Cardiac fibroblast (primary cell): ENCODE results near the gene DSCAML1.

Experiments
- DNase-seq, 2 donors: peaks; one replicate each; pipeline versions ENCODE4 v3.0.0 to v3.0.0-alpha.2; 2010; ENCODE audit warnings: low read depth in 2 of 2
- H3K4me3 ChIP-seq, 2 donors: replicated peaks in 1 of 2; 1 replicate in 1 of 2; 2 replicates in 1 of 2; pipeline ENCODE4 v1.5.1; 2011; ENCODE audit warnings: low read depth in 2 of 2, low read length in 2 of 2, mild to moderate bottlenecking in 2 of 2, moderate library complexity in 1 of 2
- TF ChIP-seq, protein P1 (sequence below): IDR thresholded peaks from one replicate; pipeline ENCODE4 v1.5.1; 2011; ENCODE audit warnings: low read depth, mild to moderate bottlenecking, low read length, inconsistent platforms

DSCAML1 gene

DNA sequence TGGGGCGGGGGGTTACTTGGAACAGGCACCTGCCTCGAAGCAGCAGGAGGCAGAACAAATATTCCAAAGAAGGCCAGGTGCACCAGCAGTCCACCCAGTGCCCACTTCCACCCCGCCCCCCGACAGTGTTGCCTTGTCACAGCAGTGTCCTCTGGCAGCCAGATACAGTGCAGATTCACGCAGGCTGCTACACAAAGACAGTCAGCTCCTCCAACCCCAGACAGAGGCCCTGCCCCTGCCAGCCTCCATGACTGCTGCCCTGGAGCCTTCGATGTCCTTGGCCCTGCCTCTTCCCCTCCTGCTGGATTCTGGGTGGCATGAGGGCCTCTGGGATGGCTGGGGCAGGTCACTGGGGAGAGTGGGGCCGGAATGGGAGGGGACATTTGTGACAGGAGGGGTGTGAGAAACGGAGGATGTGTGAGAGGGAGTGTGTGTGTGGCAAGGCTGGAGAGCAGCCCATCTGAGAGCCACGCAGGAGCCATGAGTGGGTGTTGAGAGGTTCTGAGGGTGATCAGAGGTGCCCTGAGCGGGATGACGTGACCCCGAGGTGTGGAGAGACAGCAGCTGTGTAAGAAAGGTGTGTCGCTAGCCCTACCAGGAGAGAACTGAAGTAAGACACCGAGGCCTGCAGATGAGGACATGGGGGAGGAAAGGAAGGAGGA is 295.6 kb downstream of the DSCAML1 start:
- TF ChIP-seq, protein P1, sequence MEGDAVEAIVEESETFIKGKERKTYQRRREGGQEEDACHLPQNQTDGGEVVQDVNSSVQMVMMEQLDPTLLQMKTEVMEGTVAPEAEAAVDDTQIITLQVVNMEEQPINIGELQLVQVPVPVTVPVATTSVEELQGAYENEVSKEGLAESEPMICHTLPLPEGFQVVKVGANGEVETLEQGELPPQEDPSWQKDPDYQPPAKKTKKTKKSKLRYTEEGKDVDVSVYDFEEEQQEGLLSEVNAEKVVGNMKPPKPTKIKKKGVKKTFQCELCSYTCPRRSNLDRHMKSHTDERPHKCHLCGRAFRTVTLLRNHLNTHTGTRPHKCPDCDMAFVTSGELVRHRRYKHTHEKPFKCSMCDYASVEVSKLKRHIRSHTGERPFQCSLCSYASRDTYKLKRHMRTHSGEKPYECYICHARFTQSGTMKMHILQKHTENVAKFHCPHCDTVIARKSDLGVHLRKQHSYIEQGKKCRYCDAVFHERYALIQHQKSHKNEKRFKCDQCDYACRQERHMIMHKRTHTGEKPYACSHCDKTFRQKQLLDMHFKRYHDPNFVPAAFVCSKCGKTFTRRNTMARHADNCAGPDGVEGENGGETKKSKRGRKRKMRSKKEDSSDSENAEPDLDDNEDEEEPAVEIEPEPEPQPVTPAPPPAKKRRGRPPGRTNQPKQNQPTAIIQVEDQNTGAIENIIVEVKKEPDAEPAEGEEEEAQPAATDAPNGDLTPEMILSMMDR, result no peak
- no peak for DNase-seq
- no peak overlapping the region for H3K4me3 ChIP-seq

DNA sequence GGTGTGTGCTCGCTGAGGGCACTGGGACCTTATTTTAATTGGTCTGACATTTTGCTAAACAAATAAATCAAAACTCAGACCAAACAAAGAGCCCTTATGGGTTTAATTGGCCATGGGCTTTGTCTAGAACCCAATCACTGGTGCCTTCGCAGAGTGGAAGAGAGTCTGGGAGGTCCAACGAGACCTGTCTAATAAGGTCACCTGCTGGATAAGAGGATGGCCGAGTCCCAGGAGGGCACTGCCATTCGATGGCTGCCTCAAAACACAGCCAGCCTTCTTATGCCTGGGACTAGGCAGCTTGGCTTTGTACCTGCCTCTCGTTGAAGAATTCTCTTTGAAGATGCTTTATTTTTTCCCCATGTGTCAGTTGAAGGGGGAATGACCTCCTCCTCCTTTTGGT is 298.2 kb downstream of the DSCAML1 start:
- no peak for DNase-seq
- TF ChIP-seq, protein P1, result no peak
- H3K4me3 ChIP-seq, result no peak overlapping the region

DNA sequence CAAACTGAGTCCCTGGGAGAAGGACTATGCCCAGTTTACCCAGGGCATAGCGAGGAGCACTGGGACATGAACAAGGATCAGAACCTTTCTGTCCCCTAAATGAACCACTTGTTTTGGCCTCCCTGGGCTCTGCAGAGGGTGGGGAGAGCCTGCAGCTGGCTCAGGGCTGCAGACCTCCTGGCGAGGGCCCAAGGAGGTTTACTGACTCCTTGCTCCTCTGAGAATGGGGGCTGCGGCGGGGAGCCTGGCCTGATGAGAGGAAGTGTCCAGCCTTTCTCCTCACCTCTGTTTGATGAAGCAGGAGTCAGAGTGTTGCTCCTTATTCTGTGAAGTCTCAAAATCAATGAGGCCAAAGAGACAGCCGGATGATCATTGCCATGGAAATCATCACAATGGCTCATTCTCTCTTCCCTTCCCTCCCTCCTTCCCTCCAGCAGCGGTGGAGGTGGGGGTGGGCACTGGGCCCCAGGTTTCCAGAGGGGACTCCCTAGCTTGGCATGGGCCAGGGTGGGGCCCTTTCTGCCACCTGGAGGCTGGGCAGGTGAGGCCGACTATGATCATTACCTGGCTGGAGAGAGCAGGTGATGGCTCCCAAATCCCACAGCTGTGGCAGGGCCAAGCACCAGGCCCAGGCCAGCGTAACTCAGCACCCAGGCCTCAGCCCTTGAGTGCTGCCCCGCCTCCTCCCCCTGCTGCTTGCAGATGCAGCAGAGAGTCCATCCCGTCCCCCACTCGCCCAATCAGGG is 299.6 kb downstream of the DSCAML1 start:
- no peak overlapping the region for H3K4me3 ChIP-seq
- TF ChIP-seq, protein P1, result no peak
- no peak for DNase-seq

DNA sequence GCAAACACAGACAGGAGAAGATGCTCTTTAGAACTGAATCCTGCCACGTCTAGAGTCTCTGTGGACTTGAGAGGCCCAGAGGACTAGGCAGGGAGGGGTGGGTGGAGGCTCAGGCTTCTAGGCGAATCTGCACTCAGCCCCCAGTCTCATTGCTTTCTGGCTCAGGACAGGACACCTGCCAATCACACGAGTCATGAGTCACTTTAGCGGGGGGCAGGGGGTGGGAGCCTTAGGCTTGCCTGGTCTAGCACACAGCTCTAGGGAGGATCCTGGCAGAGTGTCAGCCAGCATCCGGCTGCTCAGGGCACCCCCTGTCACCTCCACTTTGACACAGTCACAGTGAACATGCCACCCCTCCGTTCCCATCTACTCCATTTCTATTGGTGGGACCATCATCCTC is 301.7 kb downstream of the DSCAML1 start:
- no peak overlapping the region for H3K4me3 ChIP-seq
- TF ChIP-seq, protein P1, result no peak
- DNase-seq, result no peak

DNA sequence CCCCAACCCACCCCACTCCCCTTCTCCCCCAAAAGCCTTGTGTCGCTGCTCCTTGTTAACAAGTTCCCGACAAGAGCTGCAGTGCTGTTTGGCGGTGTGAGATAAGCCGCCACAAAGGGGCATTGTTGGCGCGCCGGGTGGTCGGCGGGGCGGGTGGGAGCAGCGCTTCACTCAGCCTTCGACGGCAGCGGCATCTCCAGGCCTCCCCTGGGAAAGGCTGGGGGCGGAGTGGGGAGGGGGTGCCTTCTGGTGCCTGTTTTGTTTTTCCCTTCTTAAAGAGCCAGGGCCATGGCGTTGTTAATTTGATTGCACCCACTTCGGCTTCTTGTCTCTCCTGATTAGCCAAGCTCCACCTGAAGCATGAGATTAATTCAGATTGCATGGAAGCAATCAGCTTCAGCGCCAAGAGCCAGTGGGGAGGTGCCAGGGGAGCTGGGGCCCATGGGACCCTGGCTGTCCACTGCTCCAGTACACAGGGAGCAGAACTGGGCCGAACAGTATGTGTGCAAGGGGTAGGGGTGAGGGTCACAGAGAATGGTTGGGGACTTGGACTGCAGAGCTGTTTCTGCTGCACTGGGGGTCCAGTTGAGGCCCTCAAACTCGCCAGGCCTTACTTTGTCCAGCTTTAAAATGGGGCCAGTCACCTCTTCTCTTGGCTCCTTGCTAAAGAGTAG is 304.3 kb downstream of the DSCAML1 start:
- DNase-seq, result no peak
- TF ChIP-seq, protein P1, result no peak
- H3K4me3 ChIP-seq, result no peak overlapping the region

DNA sequence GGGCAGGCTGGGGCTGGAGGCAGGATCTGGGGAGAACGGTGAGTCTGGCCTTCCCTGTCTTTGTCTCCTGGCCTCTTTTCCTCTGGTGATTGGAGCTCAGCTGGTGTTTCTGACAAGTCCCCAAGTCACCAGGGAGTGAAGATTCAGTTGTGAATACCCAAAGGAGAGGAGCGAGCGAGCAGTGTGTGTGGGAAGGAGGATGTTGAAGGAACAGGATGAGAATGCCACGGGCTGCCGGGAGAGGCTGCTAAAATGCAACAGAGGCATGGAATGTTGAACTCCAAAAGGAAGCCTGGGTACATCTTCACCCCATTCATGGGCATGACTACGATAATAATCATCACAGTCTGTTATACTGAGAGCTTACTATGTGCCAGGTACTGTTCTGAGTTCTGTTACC is 306.1 kb downstream of the DSCAML1 start:
- no peak for DNase-seq
- TF ChIP-seq, protein P1, result no peak
- no peak overlapping the region for H3K4me3 ChIP-seq
